Measurements from ENCODE around the gene PINK1. TPM values are rescaled to one million over a fixed set of nuclear protein-coding genes. Genes with fewer than 3 reads are reported as not detected.

Gene PINK1
- total RNA-seq, 4 donors from 2014 or later = 55.6 to 67.4 (median 62.8) TPM

GRCh38 chr1:20636785-20637347 lies 3.6 kb downstream of the PINK1 start:
- H3K4me3 ChIP-seq = no peak overlapping the region
- no peak overlapping the region for H3K27ac ChIP-seq
- intact Hi-C loops (cut with DNase I; ENCODE audit: low total_unique reads) = no loop called here
- H3K9me3 ChIP-seq = no peaks in the 10 kb centered on the region
- no peaks in the 10 kb centered on the region for H3K36me3 ChIP-seq
- DNase-seq = no peak
- peaks cover 0 to 5% of the 10 kb centered on the region in 2 donors for H3K4me1 ChIP-seq
- no peak for TF ChIP-seq POLR2A (IDR thresholded peaks at IDR 0.05)
- TF ChIP-seq, protein P1, sequence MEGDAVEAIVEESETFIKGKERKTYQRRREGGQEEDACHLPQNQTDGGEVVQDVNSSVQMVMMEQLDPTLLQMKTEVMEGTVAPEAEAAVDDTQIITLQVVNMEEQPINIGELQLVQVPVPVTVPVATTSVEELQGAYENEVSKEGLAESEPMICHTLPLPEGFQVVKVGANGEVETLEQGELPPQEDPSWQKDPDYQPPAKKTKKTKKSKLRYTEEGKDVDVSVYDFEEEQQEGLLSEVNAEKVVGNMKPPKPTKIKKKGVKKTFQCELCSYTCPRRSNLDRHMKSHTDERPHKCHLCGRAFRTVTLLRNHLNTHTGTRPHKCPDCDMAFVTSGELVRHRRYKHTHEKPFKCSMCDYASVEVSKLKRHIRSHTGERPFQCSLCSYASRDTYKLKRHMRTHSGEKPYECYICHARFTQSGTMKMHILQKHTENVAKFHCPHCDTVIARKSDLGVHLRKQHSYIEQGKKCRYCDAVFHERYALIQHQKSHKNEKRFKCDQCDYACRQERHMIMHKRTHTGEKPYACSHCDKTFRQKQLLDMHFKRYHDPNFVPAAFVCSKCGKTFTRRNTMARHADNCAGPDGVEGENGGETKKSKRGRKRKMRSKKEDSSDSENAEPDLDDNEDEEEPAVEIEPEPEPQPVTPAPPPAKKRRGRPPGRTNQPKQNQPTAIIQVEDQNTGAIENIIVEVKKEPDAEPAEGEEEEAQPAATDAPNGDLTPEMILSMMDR (IDR thresholded peaks at IDR 0.05) = no peak
- no peaks in the 10 kb centered on the region for H3K27me3 ChIP-seq

- H3K36me3 ChIP-seq = no peaks in the 10 kb centered on the region
- no peaks in the 10 kb centered on the region for H3K9me3 ChIP-seq
- no peak overlapping the region for H3K4me3 ChIP-seq
- TF ChIP-seq, protein P1 (IDR thresholded peaks at IDR 0.05) = peak; percentile 43 to 71 (median 62)
- no peak for TF ChIP-seq POLR2A (IDR thresholded peaks at IDR 0.05)
- intact Hi-C loops (cut with DNase I; ENCODE audit: low total_unique reads) = loop anchor here (10.0 kb wide), 1 partner anchor 115 kb away; no protein-coding TSS in a partner anchor
- DNase-seq = peak in 1 of 2 donors; percentile 31
- no peak overlapping the region for H3K27ac ChIP-seq
- H3K4me1 ChIP-seq = no peaks in the 10 kb centered on the region
- H3K27me3 ChIP-seq = no peaks in the 10 kb centered on the region
These were observed 6.9 kb downstream of the PINK1 start for GRCh38 chr1:20640183-20640597.

- no peaks in the 10 kb centered on the region for H3K27me3 ChIP-seq
- H3K27ac ChIP-seq = no peak overlapping the region
- H3K4me1 ChIP-seq = no peaks in the 10 kb centered on the region
- no peaks in the 10 kb centered on the region for H3K36me3 ChIP-seq
- H3K9me3 ChIP-seq = no peaks in the 10 kb centered on the region
- no peak for DNase-seq
- intact Hi-C loops (cut with DNase I; ENCODE audit: low total_unique reads) = loop anchor here (10.0 kb wide), 1 partner anchor 117 kb away; no protein-coding TSS in a partner anchor
- no peak overlapping the region for H3K4me3 ChIP-seq
- no peak for TF ChIP-seq POLR2A (IDR thresholded peaks at IDR 0.05)
- TF ChIP-seq, protein P1 (IDR thresholded peaks at IDR 0.05) = no peak
These were observed 8.7 kb downstream of the PINK1 start for GRCh38 chr1:20641975-20642374.

DNA sequence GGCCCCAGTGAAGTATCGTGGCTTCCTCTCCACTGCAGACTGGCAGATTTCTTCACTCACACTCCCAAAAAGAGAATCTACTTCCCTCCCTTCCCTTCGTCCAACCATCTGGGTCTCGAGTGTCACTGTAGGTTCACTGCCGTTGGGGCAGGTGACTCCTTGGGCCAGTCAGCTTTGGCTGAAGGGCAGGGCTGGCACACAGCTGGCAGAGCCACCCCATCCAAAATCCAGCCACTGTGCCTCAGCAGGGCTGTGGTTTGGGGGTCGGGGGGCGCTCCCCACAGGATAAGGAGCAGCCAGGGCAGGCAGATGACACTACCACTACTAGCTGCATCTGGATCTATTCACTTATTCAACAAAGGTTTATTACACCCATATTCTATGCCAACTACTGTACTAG lies 9.8 kb downstream of the PINK1 start:
- intact Hi-C loops (cut with DNase I; ENCODE audit: low total_unique reads) = loop anchor here (10.0 kb wide), 1 partner anchor 118 kb away; no protein-coding TSS in a partner anchor

GRCh38 chr1:20644416-20644815 lies 11.2 kb downstream of the PINK1 start:
- H3K9me3 ChIP-seq = no peaks in the 10 kb centered on the region
- H3K27ac ChIP-seq = no peak overlapping the region
- no peaks in the 10 kb centered on the region for H3K4me1 ChIP-seq
- no peak for DNase-seq
- H3K4me3 ChIP-seq = no peak overlapping the region
- no peaks in the 10 kb centered on the region for H3K36me3 ChIP-seq
- no peak for TF ChIP-seq POLR2A (IDR thresholded peaks at IDR 0.05)
- TF ChIP-seq, protein P1 (IDR thresholded peaks at IDR 0.05) = no peak
- intact Hi-C loops (cut with DNase I; ENCODE audit: low total_unique reads) = loop anchor here (10.0 kb wide), 1 partner anchor 120 kb away; no protein-coding TSS in a partner anchor
- H3K27me3 ChIP-seq = no peaks in the 10 kb centered on the region

More for the DNA sequence above, 9.8 kb downstream of the PINK1 start:
- Histone ChIP-seq H3K36me3 (no peaks in the 10 kb centered on the region), H3K4me1 (no peaks in the 10 kb centered on the region), H3K27ac (no peak overlapping the region), H3K27me3 (no peaks in the 10 kb centered on the region), H3K4me3 (no peak overlapping the region), H3K9me3 (no peaks in the 10 kb centered on the region)
- DNase-seq = no peak
- TF ChIP-seq POLR2A (IDR thresholded peaks at IDR 0.05) = no peak
- TF ChIP-seq, protein P1 (IDR thresholded peaks at IDR 0.05) = no peak
